Measurements from ENCODE around the gene CAPN2.

DNA sequence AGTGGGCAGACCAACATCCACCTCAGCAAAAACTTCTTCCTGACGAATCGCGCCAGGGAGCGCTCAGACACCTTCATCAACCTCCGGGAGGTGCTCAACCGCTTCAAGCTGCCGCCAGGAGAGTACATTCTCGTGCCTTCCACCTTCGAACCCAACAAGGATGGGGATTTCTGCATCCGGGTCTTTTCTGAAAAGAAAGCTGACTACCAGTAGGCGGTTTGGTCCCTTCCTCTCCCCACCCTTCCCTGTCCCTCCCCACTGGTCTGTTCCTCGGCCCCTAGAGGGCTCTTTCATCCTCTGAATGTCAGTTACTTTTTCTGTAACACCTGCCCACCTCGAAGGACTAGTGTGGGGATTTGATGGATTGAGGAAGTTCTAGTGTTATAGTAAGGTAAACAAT, 46.9 kb downstream of the CAPN2 start:
- TF ChIP-seq GATA2 (IDR thresholded peaks at IDR 0.05; ENCODE audit: low read depth, low read length): no peak
- TF ChIP-seq GATA3 (IDR thresholded peaks at IDR 0.05; ENCODE audit: low read depth, low read length): no peak

Data from SH-SY5Y (cell line).